Activated naive CD4-positive, alpha-beta T cell treated with anti-CD3 and anti-CD28 coated beads, Interleukin-2, amount 50 U/mL, for 24 hours (primary cell): ENCODE measurements around the gene IL1RAPL1.
"Not testable (repeated sequence)": the region's sequence is repeated elsewhere in the genome, so short reads cannot be mapped to it uniquely, and the experiment has no call there.

Source experiments
- H3K27ac Mint-ChIP-seq: one replicate; pipeline ENCODE4 v1.8.0; 2021; ENCODE audit warnings: mild to moderate bottlenecking, mixed read lengths
- H3K27me3 Mint-ChIP-seq: one replicate; pipeline ENCODE4 v1.8.0; 2021; ENCODE audit warnings: mixed read lengths
- H3K36me3 Mint-ChIP-seq: one replicate; pipeline ENCODE4 v1.8.0; 2021; ENCODE audit warnings: mixed read lengths
- H3K4me1 Mint-ChIP-seq: one replicate; pipeline ENCODE4 v1.8.0; 2021; ENCODE audit warnings: mixed read lengths
- H3K4me3 Mint-ChIP-seq: one replicate; pipeline ENCODE4 v1.8.0; 2021; ENCODE audit warnings: mild to moderate bottlenecking, mixed read lengths
- H3K9me3 Mint-ChIP-seq: one replicate; pipeline ENCODE4 v1.8.0; 2021; ENCODE audit warnings: mixed read lengths

The IL1RAPL1 gene

GRCh38 chrX:29042341-29042740 is 455.1 kb downstream of the IL1RAPL1 start:
- Mint-ChIP-seq H3K4me3 (no peak overlapping the region), H3K4me1 (no peaks in the 10 kb centered on the region), H3K27me3 (no peaks in the 10 kb centered on the region), H3K27ac (no peak overlapping the region), H3K9me3 (no peaks in the 10 kb centered on the region), H3K36me3 (no peaks in the 10 kb centered on the region)

- Mint-ChIP-seq H3K27me3 (no peaks in the 10 kb centered on the region), H3K4me1 (no peaks in the 10 kb centered on the region), H3K36me3 (no peaks in the 10 kb centered on the region), H3K9me3 (no peaks in the 10 kb centered on the region), H3K4me3 (no peak overlapping the region), H3K27ac (no peak overlapping the region)
Measured at GRCh38 chrX:29043746-29044145, 456.5 kb downstream of the IL1RAPL1 start.

GRCh38 chrX:29044423-29045184 is 457.4 kb downstream of the IL1RAPL1 start:
- H3K4me3 Mint-ChIP-seq: no peak overlapping the region
- H3K9me3 Mint-ChIP-seq: no peaks in the 10 kb centered on the region
- no peaks in the 10 kb centered on the region for H3K36me3 Mint-ChIP-seq
- H3K4me1 Mint-ChIP-seq: no peaks in the 10 kb centered on the region
- H3K27ac Mint-ChIP-seq: no peak overlapping the region
- no peaks in the 10 kb centered on the region for H3K27me3 Mint-ChIP-seq

- Mint-ChIP-seq H3K27ac (no peak overlapping the region), H3K4me1 (no peaks in the 10 kb centered on the region), H3K27me3 (no peaks in the 10 kb centered on the region), H3K9me3 (peaks cover 5% of the 10 kb centered on the region), H3K36me3 (no peaks in the 10 kb centered on the region), H3K4me3 (no peak overlapping the region)
Measured at GRCh38 chrX:29065477-29065876, 478.2 kb downstream of the IL1RAPL1 start.

- peaks cover 5% of the 10 kb centered on the region for H3K9me3 Mint-ChIP-seq
- H3K4me3 Mint-ChIP-seq: no peak overlapping the region
- no peak overlapping the region for H3K27ac Mint-ChIP-seq
- H3K27me3 Mint-ChIP-seq: no peaks in the 10 kb centered on the region
- no peaks in the 10 kb centered on the region for H3K4me1 Mint-ChIP-seq
- H3K36me3 Mint-ChIP-seq: no peaks in the 10 kb centered on the region
Measured at GRCh38 chrX:29066516-29066915, 479.3 kb downstream of the IL1RAPL1 start.

- peaks cover 5% of the 10 kb centered on the region for H3K9me3 Mint-ChIP-seq
- no peak overlapping the region for H3K27ac Mint-ChIP-seq
- H3K4me3 Mint-ChIP-seq: no peak overlapping the region
- H3K27me3 Mint-ChIP-seq: no peaks in the 10 kb centered on the region
- H3K4me1 Mint-ChIP-seq: no peaks in the 10 kb centered on the region
- no peaks in the 10 kb centered on the region for H3K36me3 Mint-ChIP-seq
Measured at GRCh38 chrX:29067351-29067750, 480.1 kb downstream of the IL1RAPL1 start.

- no peaks in the 10 kb centered on the region for H3K9me3 Mint-ChIP-seq
- H3K27ac Mint-ChIP-seq: no peak overlapping the region
- H3K4me3 Mint-ChIP-seq: no peak overlapping the region
- no peaks in the 10 kb centered on the region for H3K4me1 Mint-ChIP-seq
- no peaks in the 10 kb centered on the region for H3K27me3 Mint-ChIP-seq
- H3K36me3 Mint-ChIP-seq: no peaks in the 10 kb centered on the region
Measured at GRCh38 chrX:29071525-29072320, 484.5 kb downstream of the IL1RAPL1 start.

- Mint-ChIP-seq H3K27me3 (no peaks in the 10 kb centered on the region), H3K4me3 (no peak overlapping the region), H3K9me3 (peaks cover 5% of the 10 kb centered on the region), H3K4me1 (no peaks in the 10 kb centered on the region), H3K36me3 (no peaks in the 10 kb centered on the region), H3K27ac (no peak overlapping the region)
Measured at GRCh38 chrX:29082558-29082957, 495.3 kb downstream of the IL1RAPL1 start.

- H3K36me3 Mint-ChIP-seq: no peaks in the 10 kb centered on the region
- peaks cover 5% of the 10 kb centered on the region for H3K9me3 Mint-ChIP-seq
- H3K4me1 Mint-ChIP-seq: no peaks in the 10 kb centered on the region
- no peak overlapping the region for H3K4me3 Mint-ChIP-seq
- no peaks in the 10 kb centered on the region for H3K27me3 Mint-ChIP-seq
- H3K27ac Mint-ChIP-seq: no peak overlapping the region
Measured at GRCh38 chrX:29083823-29084222, 496.6 kb downstream of the IL1RAPL1 start.

- H3K4me1 Mint-ChIP-seq: no peaks in the 10 kb centered on the region
- H3K27ac Mint-ChIP-seq: no peak overlapping the region
- H3K27me3 Mint-ChIP-seq: no peaks in the 10 kb centered on the region
- H3K9me3 Mint-ChIP-seq: no peaks in the 10 kb centered on the region
- no peak overlapping the region for H3K4me3 Mint-ChIP-seq
- no peaks in the 10 kb centered on the region for H3K36me3 Mint-ChIP-seq
Measured at GRCh38 chrX:29090811-29091210, 503.6 kb downstream of the IL1RAPL1 start.

- Mint-ChIP-seq H3K9me3 (peaks cover 5% of the 10 kb centered on the region), H3K27me3 (no peaks in the 10 kb centered on the region), H3K4me3 (no peak overlapping the region), H3K36me3 (no peaks in the 10 kb centered on the region), H3K27ac (no peak overlapping the region), H3K4me1 (no peaks in the 10 kb centered on the region)
Measured at GRCh38 chrX:29107231-29107630, 520.0 kb downstream of the IL1RAPL1 start.

GRCh38 chrX:29110041-29110440 is 522.8 kb downstream of the IL1RAPL1 start:
- Mint-ChIP-seq H3K4me3 (no peak overlapping the region), H3K9me3 (peaks cover 5% of the 10 kb centered on the region), H3K27me3 (no peaks in the 10 kb centered on the region), H3K4me1 (no peaks in the 10 kb centered on the region), H3K27ac (no peak overlapping the region), H3K36me3 (no peaks in the 10 kb centered on the region)

- H3K9me3 Mint-ChIP-seq: peaks cover 7% of the 10 kb centered on the region
- H3K27ac Mint-ChIP-seq: no peak overlapping the region
- no peak overlapping the region for H3K4me3 Mint-ChIP-seq
- no peaks in the 10 kb centered on the region for H3K27me3 Mint-ChIP-seq
- no peaks in the 10 kb centered on the region for H3K4me1 Mint-ChIP-seq
- H3K36me3 Mint-ChIP-seq: no peaks in the 10 kb centered on the region
Measured at GRCh38 chrX:29113221-29113620, 526.0 kb downstream of the IL1RAPL1 start.

- not testable (repeated sequence) for H3K9me3 Mint-ChIP-seq, H3K27me3 Mint-ChIP-seq, H3K27ac Mint-ChIP-seq, H3K4me3 Mint-ChIP-seq, H3K36me3 Mint-ChIP-seq, H3K4me1 Mint-ChIP-seq
Measured at GRCh38 chrX:29122817-29123216, 535.6 kb downstream of the IL1RAPL1 start.

- Mint-ChIP-seq H3K4me3 (no peak overlapping the region), H3K36me3 (no peaks in the 10 kb centered on the region), H3K4me1 (no peaks in the 10 kb centered on the region), H3K9me3 (no peaks in the 10 kb centered on the region), H3K27me3 (no peaks in the 10 kb centered on the region), H3K27ac (no peak overlapping the region)
Measured at GRCh38 chrX:29130905-29131304, 543.7 kb downstream of the IL1RAPL1 start.

GRCh38 chrX:29136904-29137303 is 549.7 kb downstream of the IL1RAPL1 start:
- H3K27ac Mint-ChIP-seq: no peak overlapping the region
- no peak overlapping the region for H3K4me3 Mint-ChIP-seq
- H3K27me3 Mint-ChIP-seq: no peaks in the 10 kb centered on the region
- no peaks in the 10 kb centered on the region for H3K9me3 Mint-ChIP-seq
- H3K4me1 Mint-ChIP-seq: no peaks in the 10 kb centered on the region
- no peaks in the 10 kb centered on the region for H3K36me3 Mint-ChIP-seq
